ENCODE data around the gene AHNAK2.

The AHNAK2 gene

GRCh38 chr14:104977008-104977680, 1.0 kb downstream of the AHNAK2 start:
- no peak for TF ChIP-seq CTCF (conservative IDR thresholded peaks at IDR 0.05)
- H3K27ac ChIP-seq = peak overlapping the region; percentile 66

GRCh38 chr14:104976198-104977007, 1.8 kb downstream of the AHNAK2 start:
- peak; percentile 94 for TF ChIP-seq CTCF (conservative IDR thresholded peaks at IDR 0.05)
- H3K27ac ChIP-seq = peak overlapping the region; percentile 25; the same call in 1 of the 2 replicates

GRCh38 chr14:104975481-104976197, 2.5 kb downstream of the AHNAK2 start:
- no peak overlapping the region for H3K27ac ChIP-seq

GRCh38 chr14:104974665-104975390, 3.3 kb downstream of the AHNAK2 start:
- H3K27ac ChIP-seq = no peak overlapping the region
- no peak for TF ChIP-seq CTCF (conservative IDR thresholded peaks at IDR 0.05)

More at GRCh38 chr14:104975481-104976197, 2.5 kb downstream of the AHNAK2 start:
- TF ChIP-seq CTCF (conservative IDR thresholded peaks at IDR 0.05) = no peak

- H3K27ac ChIP-seq = no peak overlapping the region
- TF ChIP-seq CTCF (conservative IDR thresholded peaks at IDR 0.05) = no peak
Measured at GRCh38 chr14:104974146-104974541, 4.0 kb downstream of the AHNAK2 start.

- no peak for TF ChIP-seq CTCF (conservative IDR thresholded peaks at IDR 0.05)
- no peak overlapping the region for H3K27ac ChIP-seq
Measured at GRCh38 chr14:104973385-104974145, 4.6 kb downstream of the AHNAK2 start.

Data from VCaP (cell line).